ENCODE results near the gene GEN1.
A peak's percentile ranks its signal among the peaks of the same experiment; 100 is the strongest.

GEN1 gene

GRCh38 chr2:17827785-17828184 is 73.8 kb downstream of the GEN1 start:
- DNase-seq (ENCODE audit: low spot score): no peak

- peak; percentile 40 for DNase-seq (ENCODE audit: low spot score)
These were observed 76.4 kb downstream of the GEN1 start for GRCh38 chr2:17830053-17831034.

- DNase-seq (ENCODE audit: low spot score): no peak
These were observed 81.6 kb downstream of the GEN1 start for GRCh38 chr2:17835516-17835915.

Measured in activated CD4-positive, alpha-beta T cell treated with anti-CD3 and anti-CD28 coated beads, Interleukin-2, Interleukin-4, amounts not matched to agents 100 ng/mL and 50 ng/mL, durations not matched to agents 16 hours and 8 hours (primary cell).